ENCODE results near the gene LIMD2.

LIMD2 gene

DNA sequence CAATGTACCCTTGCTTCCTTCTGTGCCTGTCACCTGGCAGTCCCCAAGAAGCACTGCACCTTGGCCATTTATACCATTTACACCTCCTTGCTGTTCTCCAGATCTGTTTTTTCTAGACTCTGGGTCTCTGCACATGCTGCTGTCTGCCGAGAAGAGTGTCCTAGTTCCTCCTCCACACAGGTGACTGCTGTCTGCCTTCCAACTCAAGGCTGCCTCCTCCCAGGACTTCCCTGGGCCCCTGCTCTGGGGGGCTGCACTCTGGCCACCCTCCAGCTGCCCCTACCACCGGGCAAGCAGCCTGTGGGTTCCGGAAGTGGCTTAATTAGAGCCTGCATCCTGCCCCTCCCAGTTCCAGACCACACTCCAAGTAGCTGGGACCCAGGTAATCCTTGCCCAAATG lies 5.7 kb upstream of the LIMD2 start:
- no peak for DNase-seq (ENCODE audit: low read depth)
- TF ChIP-seq, protein P1, sequence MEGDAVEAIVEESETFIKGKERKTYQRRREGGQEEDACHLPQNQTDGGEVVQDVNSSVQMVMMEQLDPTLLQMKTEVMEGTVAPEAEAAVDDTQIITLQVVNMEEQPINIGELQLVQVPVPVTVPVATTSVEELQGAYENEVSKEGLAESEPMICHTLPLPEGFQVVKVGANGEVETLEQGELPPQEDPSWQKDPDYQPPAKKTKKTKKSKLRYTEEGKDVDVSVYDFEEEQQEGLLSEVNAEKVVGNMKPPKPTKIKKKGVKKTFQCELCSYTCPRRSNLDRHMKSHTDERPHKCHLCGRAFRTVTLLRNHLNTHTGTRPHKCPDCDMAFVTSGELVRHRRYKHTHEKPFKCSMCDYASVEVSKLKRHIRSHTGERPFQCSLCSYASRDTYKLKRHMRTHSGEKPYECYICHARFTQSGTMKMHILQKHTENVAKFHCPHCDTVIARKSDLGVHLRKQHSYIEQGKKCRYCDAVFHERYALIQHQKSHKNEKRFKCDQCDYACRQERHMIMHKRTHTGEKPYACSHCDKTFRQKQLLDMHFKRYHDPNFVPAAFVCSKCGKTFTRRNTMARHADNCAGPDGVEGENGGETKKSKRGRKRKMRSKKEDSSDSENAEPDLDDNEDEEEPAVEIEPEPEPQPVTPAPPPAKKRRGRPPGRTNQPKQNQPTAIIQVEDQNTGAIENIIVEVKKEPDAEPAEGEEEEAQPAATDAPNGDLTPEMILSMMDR (IDR thresholded peaks at IDR 0.05; ENCODE audit: control insufficient read depth, extremely low read depth, insufficient read depth) = no peak
- no peak overlapping the region for H3K4me3 ChIP-seq (ENCODE audit: low read depth, low read length)

DNA sequence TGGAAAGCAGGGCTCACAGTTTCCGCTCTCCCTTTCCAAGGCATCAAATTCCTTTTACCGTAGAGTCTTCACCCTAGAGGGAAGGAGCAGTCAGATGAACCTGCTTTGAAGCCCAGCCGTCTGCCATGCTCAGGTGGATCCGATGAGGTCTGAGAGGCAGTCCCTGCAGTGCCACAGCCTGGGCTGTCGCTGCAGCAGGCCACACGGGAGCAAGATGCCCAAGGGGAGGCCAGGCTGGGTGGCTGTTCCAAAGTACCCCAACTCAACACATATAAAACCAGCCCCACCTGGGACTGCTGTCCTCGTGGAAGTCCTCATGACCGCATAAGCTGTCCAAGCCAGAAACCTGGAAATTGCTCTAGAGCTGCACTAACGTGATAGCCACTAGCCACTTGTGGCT lies 4.9 kb upstream of the LIMD2 start:
- DNase-seq (ENCODE audit: low read depth) = no peak

DNA sequence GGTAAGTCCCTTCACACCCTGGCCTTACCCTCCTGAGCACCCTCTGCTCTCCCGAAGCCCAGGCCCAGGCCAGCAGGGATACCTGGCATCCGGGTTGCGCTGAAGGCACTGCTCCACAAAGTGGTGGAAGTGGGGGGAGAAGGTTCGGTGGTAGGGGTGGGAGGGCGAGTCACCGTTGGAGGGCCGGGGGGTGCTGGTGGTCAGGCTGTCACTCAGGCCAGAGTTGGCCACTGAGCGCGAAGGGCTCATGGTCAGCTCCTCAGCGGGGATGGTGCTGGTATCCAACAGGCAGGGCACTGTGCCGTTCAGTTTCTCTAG lies 4.3 kb upstream of the LIMD2 start:
- TF ChIP-seq, protein P1 (IDR thresholded peaks at IDR 0.05; ENCODE audit: control insufficient read depth, extremely low read depth, insufficient read depth) = no peak
- no peak overlapping the region for H3K4me3 ChIP-seq (ENCODE audit: low read depth, low read length)
- DNase-seq (ENCODE audit: low read depth) = no peak

More for the DNA sequence above, 4.9 kb upstream of the LIMD2 start:
- TF ChIP-seq, protein P1 (IDR thresholded peaks at IDR 0.05; ENCODE audit: control insufficient read depth, extremely low read depth, insufficient read depth) = no peak
- no peak overlapping the region for H3K4me3 ChIP-seq (ENCODE audit: low read depth, low read length)

DNA sequence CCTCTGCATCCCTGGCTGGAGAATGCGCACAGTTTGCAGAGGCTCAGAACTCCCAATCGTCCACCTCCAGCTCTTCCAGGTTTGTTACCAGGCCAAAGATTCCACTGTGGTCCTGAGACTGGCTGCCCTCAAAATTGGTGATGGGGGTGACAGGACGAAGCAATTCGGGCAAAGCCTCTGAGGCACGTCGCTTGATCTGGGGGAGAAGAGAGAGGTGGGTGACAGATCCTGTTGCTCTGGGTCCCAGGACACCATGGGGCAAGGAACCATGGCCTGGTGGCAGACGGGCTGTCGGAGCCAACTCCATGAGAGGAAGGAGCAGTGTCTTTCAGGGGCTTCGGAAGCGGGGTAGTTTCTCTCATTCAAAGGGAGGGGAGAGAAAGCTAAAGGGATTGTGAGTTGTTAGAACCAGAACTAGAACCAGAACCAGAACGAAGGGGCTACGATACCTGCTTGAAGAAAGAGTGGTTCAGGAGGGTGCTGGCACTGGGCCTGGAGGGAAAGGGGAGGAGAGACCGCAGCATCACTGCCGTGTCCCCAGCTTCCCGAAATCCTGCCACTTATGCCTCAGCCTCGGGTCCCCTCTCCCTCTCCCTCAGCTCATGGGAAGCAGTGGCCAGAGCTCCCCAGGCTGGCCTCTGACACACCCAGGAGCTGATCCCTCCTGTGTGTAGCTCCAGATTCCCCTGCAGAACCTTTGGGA lies 3.8 kb upstream of the LIMD2 start:
- H3K4me3 ChIP-seq (ENCODE audit: low read depth, low read length) = no peak overlapping the region
- DNase-seq (ENCODE audit: low read depth) = no peak
- TF ChIP-seq, protein P1 (IDR thresholded peaks at IDR 0.05; ENCODE audit: control insufficient read depth, extremely low read depth, insufficient read depth) = no peak

DNA sequence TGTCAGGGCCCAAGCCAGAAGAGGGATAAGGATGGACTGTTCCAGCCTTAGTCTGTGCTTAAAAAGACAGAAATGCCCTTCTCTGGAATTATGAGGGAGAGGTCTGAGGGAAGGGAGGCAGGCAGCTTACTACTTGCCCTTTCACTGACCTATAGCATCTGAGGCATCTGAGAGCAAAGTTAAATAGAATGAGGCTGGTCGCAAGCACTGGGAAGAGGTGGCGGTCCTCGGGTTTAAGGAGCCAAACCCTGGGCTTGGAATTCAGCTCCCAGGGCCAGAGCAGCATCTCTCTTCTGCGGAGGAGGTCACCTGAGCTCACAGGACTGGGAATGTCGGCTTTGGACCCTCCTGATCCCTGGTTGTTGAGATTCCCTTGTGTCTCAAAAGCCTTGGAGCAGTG lies 3.1 kb upstream of the LIMD2 start:
- TF ChIP-seq, protein P1 (IDR thresholded peaks at IDR 0.05; ENCODE audit: control insufficient read depth, extremely low read depth, insufficient read depth) = no peak
- no peak overlapping the region for H3K4me3 ChIP-seq (ENCODE audit: low read depth, low read length)
- no peak for DNase-seq (ENCODE audit: low read depth)

DNA sequence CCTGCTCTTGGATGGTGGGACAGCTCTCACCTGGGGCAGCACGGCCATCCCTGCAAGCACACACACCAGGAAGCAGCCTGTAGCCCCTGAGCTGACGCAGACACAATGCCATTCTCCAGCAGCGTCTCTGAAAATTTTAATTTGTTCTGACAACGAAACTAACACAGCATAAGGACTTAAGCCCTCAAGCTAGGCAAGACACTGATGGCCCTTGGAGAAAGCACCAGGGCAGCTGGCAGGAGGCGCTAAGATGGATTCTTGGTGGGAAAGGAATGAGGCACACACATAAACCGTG lies 2.7 kb upstream of the LIMD2 start:
- no peak overlapping the region for H3K4me3 ChIP-seq (ENCODE audit: low read depth, low read length)

More for the DNA sequence above, 2.7 kb upstream of the LIMD2 start:
- no peak for DNase-seq (ENCODE audit: low read depth)
- TF ChIP-seq, protein P1 (IDR thresholded peaks at IDR 0.05; ENCODE audit: control insufficient read depth, extremely low read depth, insufficient read depth) = no peak

All from LNCaP clone FGC (cell line).